PFSK-1 (cell line): ENCODE data around the gene MET.

ENCODE experiments used
- POLR2AphosphoS5 ChIP-seq: IDR thresholded peaks from 2 replicates; pipeline ENCODE4 v1.6.1; 2012; ENCODE audit warnings: low read depth, mild to moderate bottlenecking, control low read depth, low read length, moderate library complexity
- SIN3A ChIP-seq: IDR thresholded peaks from 2 replicates; pipeline ENCODE4 v1.6.1; 2012; ENCODE audit warnings: mild to moderate bottlenecking, low read length, moderate library complexity, borderline replicate concordance; ENCODE audit not compliant: insufficient read depth
- TAF1 ChIP-seq: IDR thresholded peaks from 2 replicates; pipeline ENCODE4 v1.6.1; 2012; ENCODE audit warnings: low read length, control low read depth, borderline replicate concordance; ENCODE audit not compliant: insufficient read depth

GRCh38 chr7:116769546-116769945, 97.5 kb downstream of the MET start:
- no peak for TF ChIP-seq TAF1
- TF ChIP-seq SIN3A: no peak
- TF ChIP-seq POLR2AphosphoS5: no peak
